Motor neuron (in vitro differentiated cells): Measurements from ENCODE around the gene DPM1. TPM values are rescaled to one million over a fixed set of nuclear protein-coding genes. Genes with fewer than 3 reads are reported as not detected.
A peak's percentile ranks its signal among the peaks of the same experiment; 100 is the strongest.

ENCODE experiments used
- ATAC-seq, 8 experiments: fragments of 200-7000 bp; cut with Tn5 transposase; replicated peaks in 6 of 8; 2 replicates each; pipeline ENCODE4 v1.8.0; 2021; ENCODE audit warnings: mild to moderate bottlenecking in 8 of 8, moderate library complexity in 8 of 8
- H3K27ac ChIP-seq, 2 donors: fragments of 250-450 bp; sonication (Bioruptor Pico); 2 replicates each; pipeline ENCODE4 v1.9.0; 2021; ENCODE audit warnings: antibody characterized with exemption in 2 of 2, mild to moderate bottlenecking in 2 of 2, moderate library complexity in 1 of 2
- H3K4me1 ChIP-seq, 2 donors: fragments of 250-450 bp; sonication (Bioruptor Pico); replicated peaks in 1 of 2; 2 replicates each; pipeline ENCODE4 v1.6.1; 2021; ENCODE audit warnings: antibody characterized with exemption in 2 of 2, mild to moderate bottlenecking in 2 of 2, moderate library complexity in 1 of 2
- H3K4me3 ChIP-seq, 5 donors: fragments of 250-450 bp; sonication (Bioruptor Pico); 2 replicates each; pipeline ENCODE4 v1.9.0; 2021; ENCODE audit warnings: antibody characterized with exemption in 5 of 5, mild to moderate bottlenecking in 5 of 5, moderate library complexity in 4 of 5
- WGBS, 10 experiments: fragments of 450-650 bp; shearing (Covaris generic); methylation state at CpG; one replicate each; pipeline ENCODE4 v1.0.0; 2022; 5-methylcytosine and 5-hydroxymethylcytosine counted together
- in situ Hi-C, 9 experiments: fragments of 400-800 bp; cut with MboI; loops; one replicate each; pipeline ENCODE4 v1.15.0; 2021; ENCODE audit warnings: low sequenced_read_pairs in 9 of 9, low pct_unique_long_range_greater_than_20kb in 2 of 9; ENCODE audit not compliant: unreplicated experiment in 9 of 9
- total RNA-seq, 8 experiments: library from RNA; unstranded; fragments of 300-600 nt; gene quantifications; 2 replicates each; pipeline versions ENCODE4 v1.2.3 to v1.2.4, GENCODE V29; 2022

DPM1 gene
- total RNA-seq: 10 to 100 TPM; 44.3 to 99.6 (median 66.4) TPM

DNA sequence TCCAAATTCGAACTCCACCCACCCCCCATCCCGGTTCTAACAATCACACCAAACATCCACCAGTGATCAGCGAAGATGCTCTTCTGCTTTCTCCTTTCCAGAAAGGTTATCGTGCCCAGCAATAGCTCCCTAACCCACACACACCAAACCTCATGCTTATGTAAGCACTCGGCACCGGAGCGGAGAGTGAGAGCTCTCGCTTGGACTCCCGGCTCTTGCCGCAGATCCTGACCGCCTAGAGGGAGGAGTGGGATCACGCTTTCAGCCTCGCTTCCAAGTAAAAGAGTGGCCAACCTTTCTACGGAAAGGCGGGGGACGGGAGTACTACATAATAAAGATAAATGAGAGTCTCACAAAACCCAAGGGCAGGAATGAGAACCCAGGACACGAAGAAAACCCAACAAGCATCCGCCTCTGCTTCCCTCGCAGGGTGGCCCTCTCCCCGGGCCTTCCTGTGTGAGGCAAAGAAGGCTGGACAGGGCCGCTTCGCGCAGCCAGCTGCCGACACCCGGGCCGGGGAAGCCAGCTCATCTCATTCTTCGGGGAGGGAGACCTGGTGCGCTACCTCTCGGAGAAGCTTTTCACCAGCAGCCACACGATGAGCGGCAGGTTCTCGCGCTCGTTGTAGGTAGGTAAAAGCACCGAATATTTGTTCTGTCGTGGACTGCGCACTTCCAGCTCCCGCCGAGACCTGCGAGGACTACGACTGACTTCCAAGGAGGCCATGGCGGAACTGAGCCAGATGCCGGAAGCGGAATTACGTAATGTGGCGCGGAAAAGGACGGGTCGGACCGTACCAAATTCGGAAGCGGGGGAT, at the start of gene DPM1:
Gene DPM1 (minus strand): TSS at position 735 of the 817 bp plus-strand sequence. CDS start 9 bp downstream, at position 726.
- peaks cover 19 to 38% of the 10 kb centered on the region in 2 donors for H3K4me1 ChIP-seq
- in situ Hi-C loops: no loop called here
- 0 to 2% (median 0%) methylated on average over 1 to 35 of the region's 52 CpGs for WGBS, 10 experiments
- peak within 1 kb of the TSS; percentile 87 to 98 for H3K27ac ChIP-seq
- peak within 1 kb of the TSS; percentile 65 to 98 (median 93) for H3K4me3 ChIP-seq
- ATAC-seq: peak; percentile 67 to 87 (median 84)

DNA sequence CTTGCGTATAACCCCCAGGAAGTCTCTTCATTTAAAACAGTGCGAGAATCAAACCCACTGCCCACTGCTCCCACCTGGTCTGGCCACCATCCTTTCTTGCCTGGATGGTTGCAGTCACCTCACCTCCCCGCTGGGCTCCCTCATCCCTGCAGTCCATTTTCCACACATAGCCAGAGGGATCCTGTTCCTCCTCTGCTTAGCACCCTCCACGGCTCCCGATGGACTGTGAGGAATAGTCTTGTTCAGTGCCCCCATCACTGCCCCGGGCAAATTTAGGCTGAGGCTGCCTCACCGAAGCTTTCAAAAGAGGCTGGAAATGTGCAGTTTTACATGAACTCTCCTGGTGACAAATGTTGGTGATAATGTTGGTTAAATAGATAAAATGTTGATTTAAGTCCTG, 46.9 kb upstream of the DPM1 start:
- Histone ChIP-seq H3K27ac (no peak overlapping the region), H3K4me3 (no peak overlapping the region), H3K4me1 (peaks cover 25 to 34% of the 10 kb centered on the region in 2 donors)
- 60 to 96% (median 93%) methylated on average over 1 to 7 of the region's 7 CpGs; no CpG with 5 or more reads in 3 of the 10 experiments for WGBS, 10 experiments
- no peak for ATAC-seq
- in situ Hi-C loops: no loop called here

DNA sequence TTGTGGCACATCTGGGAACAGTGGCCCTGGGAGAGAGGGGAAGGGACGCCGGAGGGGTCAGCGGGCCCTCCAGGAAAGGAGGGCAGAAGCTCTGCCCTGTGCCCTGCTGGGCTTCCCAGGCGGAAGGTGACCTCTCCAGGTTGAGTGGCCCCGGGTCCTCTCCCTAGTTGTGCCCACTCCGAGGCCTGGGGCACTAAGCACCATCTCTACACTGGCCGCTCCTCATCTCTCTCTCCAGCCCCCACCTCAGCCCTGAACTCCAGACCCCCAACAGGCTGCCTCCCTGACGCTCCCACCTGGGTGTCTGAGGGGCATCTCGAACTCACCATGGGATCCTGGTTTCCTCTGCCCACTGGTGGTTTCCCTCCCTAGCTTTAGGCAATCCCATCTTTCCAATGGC, 46.4 kb upstream of the DPM1 start:
- no peak overlapping the region for H3K4me3 ChIP-seq
- WGBS, 10 experiments: 92 to 100% methylated on average over 1 to 2 of the region's 9 CpGs; no CpG with 5 or more reads in 8 of the 10 experiments
- peaks cover 25 to 34% of the 10 kb centered on the region in 2 donors for H3K4me1 ChIP-seq
- no peak overlapping the region for H3K27ac ChIP-seq
- no peak for ATAC-seq
- in situ Hi-C loops: no loop called here

DNA sequence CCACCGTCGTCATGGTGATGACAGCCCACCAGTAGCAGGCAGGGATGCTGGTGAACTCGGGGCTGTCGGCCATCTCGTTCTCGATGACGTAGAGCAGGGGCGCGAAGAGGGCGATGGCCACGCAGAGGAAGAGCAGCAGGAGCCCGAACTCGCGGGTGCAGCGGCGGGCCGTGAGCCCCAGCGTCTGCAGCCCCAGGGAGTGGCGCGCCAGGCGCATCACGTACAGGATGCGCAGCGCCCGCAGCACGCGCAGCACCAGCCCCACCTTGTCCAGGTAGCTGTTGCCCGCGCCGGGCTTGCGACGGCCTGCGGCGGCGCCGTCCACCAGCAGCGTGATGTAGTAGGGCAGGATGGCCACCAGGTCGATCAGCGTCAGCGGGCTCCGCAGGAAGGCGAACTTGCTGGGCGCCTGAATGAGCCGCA, 46.0 kb upstream of the DPM1 start:
- no peak overlapping the region for H3K4me3 ChIP-seq
- WGBS, 10 experiments: 80 to 100% (median 94%) methylated on average over 1 to 8 of the region's 44 CpGs; no CpG with 5 or more reads in 6 of the 10 experiments
- H3K27ac ChIP-seq: no peak overlapping the region
- no peak for ATAC-seq
- in situ Hi-C loops: no loop called here
- peaks cover 25 to 34% of the 10 kb centered on the region in 2 donors for H3K4me1 ChIP-seq

DNA sequence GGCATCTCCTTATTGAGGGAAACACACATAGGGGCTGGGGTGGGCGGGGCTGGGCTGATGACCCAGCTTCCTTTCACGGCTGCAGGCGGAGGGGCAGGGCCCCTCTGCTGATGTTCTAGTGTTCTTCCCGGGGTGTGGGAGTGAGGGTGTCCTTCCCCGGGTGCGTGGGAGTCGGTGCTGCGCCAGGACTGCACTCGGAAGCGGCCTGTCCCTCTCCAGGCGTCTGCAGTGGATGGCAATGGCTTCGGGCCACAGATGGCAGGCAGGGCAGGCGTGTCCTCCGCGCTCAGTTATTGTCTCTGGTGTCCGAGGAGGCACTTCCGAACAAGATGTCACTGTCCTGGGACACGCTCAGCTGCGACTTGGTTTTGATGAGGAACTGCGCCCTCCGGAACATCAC, 45.4 kb upstream of the DPM1 start:
- peaks cover 25 to 34% of the 10 kb centered on the region in 2 donors for H3K4me1 ChIP-seq
- no peak overlapping the region for H3K4me3 ChIP-seq
- WGBS, 10 experiments: 0 to 77% (median 76%) methylated on average over 1 to 10 of the region's 21 CpGs; no CpG with 5 or more reads in 7 of the 10 experiments
- peak overlapping the region in 1 of 2 donors; percentile 63 for H3K27ac ChIP-seq
- ATAC-seq: peak in 5 of 8 experiments; percentile 28 to 67 (median 58)
- in situ Hi-C loops: no loop called here

DNA sequence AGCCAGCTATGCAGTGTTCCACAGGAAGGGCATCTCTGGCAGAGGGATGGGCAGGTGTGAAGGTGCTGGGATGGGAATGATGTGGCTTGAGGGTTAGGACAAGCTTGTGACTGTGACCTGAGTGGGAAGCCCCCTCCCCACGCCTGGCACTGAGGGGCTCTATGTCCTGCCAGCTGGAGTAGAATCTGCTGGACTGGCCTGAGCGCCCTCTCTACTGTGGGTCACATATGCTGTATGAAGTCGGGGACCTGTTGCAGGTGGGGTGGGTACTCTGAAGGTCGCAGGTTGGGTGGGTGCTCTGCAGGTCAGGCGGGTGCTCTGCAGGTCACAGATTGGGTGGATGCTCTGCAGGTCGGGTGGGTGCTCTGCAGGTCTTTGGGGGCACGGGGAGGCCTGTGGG, 44.3 kb upstream of the DPM1 start:
- no peak overlapping the region for H3K4me3 ChIP-seq
- peaks cover 26 to 38% of the 10 kb centered on the region in 2 donors for H3K4me1 ChIP-seq
- ATAC-seq: no peak
- in situ Hi-C loops: no loop called here
- no peak overlapping the region for H3K27ac ChIP-seq
- 42 to 100% (median 88%) methylated on average over 1 to 2 of the region's 7 CpGs; no CpG with 5 or more reads in 7 of the 10 experiments for WGBS, 10 experiments

DNA sequence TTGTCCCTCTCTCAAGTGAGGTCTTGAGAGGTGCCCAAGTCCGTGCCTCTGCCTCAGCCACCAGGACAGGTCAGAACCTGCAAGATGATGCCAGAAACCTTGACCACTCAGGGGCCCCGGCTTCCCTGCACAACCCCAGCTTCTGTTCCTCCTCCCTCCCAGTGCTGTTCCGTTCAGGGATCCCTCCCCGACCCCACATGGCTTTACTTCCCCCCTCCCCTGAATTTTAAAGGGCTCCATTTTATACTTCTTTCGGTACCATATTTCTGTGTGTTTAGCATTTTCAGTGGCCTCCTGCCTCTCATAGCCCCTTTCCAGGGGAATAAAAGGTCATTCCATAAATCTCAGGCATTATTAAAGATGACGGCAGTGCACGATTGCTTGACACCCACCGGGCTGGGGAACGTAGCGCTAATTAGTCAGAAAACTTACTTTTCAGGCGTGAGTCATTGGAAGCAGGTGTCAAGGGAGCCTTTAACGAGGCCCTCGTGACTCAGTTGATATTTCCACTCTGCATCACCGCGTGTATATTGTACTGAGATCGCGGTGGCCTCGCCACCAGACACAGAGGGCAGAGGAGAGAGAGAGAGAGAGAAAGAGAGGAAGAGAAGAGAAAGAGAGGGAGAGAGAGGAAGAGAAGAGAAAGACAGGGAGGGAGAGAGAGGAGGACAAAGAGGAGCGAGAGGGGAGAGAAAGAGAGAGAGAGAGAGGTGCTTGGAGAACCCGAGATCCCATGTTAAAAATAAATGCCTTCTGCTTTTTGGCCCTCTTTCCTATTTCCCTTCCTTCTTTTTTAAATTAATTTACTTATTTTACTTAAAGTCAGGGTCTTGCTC, 43.3 kb upstream of the DPM1 start:
- in situ Hi-C loops: no loop called here
- 50 to 100% (median 69%) methylated on average over 1 to 16 of the region's 20 CpGs for WGBS, 10 experiments
- peak in 5 of 8 experiments; percentile 71 to 82 (median 80) for ATAC-seq
- no peak overlapping the region for H3K4me3 ChIP-seq
- H3K27ac ChIP-seq: no peak overlapping the region
- peaks cover 35 to 48% of the 10 kb centered on the region in 2 donors for H3K4me1 ChIP-seq

DNA sequence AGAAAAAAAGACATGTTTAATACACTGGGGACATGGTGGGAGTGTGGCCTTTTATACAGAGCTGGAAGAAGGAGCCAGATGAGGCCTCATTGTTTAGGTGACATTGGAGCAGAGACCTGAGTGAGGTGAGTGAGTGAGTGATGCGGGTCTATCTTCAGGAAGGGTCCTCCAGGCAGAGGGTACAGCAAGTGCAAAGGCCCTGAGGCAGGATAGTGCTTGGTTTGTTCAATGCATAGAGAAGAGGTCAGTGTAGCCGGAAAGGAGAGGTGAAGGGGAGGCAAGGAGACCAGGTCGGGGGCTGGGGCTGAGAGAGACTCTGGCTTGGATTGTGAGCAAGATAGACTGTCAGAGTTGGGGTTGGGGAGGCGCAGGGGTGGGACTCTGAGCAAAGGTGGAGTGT, 41.0 kb upstream of the DPM1 start:
- H3K27ac ChIP-seq: no peak overlapping the region
- H3K4me3 ChIP-seq: no peak overlapping the region
- ATAC-seq: no peak
- H3K4me1 ChIP-seq: peaks cover 38 to 51% of the 10 kb centered on the region in 2 donors
- in situ Hi-C loops: loop anchor here (10.0 to 25.0 kb wide), 5 partner anchors 305 to 1088 kb away; no protein-coding TSS in a partner anchor
- 33 to 100% (median 60%) methylated on average over 1 of the region's 4 CpGs; no CpG with 5 or more reads in 7 of the 10 experiments for WGBS, 10 experiments

DNA sequence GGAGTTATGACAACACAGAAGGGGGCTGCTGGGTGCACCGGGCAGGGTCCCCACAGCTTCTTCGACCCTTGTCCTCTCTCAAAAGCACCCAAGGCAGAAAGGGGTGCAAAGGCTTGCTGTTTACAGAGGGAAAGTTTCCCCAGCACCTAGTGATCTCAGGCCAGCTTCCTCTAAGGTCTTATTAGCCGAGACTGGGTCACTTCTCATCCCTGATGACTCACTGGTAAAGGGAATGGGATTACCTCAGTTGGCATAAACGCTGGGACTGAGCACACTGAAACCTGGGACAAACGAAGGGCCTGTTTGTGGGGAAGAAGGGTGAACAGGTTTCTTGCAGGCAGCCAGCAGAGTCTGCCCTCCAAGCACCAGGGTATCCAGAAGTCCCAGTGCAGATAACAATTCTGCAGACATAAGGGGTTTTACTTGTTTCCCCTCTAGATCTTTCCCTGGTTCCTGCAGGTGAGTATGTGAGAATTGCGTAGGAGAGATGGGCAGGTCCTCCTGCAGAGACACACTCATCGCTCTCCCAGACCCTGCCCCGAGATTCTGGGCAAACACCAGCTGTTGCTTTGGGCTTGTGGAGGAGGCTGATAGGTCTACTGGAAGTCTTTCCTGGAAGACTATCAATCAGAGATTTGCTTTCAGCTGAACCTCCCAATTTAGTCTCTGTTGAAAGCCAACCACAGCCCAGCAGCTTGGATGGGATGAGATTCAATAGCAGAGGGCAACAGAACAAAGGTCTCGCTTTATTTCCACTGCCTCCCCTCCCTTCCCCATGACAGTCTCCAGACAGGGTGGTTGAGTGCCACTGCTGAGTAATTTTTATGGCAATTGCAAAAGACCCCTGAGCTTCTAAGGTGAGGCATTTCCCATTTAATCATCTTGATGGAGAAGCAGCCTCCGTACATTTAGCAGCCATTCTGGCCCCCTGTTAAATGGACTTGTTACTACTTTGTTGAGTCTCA, 38.9 kb upstream of the DPM1 start:
- ATAC-seq: peak in 5 of 8 experiments; percentile 8 to 55 (median 37)
- Histone ChIP-seq H3K4me1 (peaks cover 28 to 38% of the 10 kb centered on the region in 2 donors), H3K27ac (no peak overlapping the region), H3K4me3 (no peak overlapping the region)
- 4 to 81% (median 37%) methylated on average over 1 to 9 of the region's 10 CpGs; no CpG with 5 or more reads in 2 of the 10 experiments for WGBS, 10 experiments
- in situ Hi-C loops: loop anchor here (10.0 to 25.0 kb wide), 5 partner anchors 308 to 1090 kb away; no protein-coding TSS in a partner anchor

DNA sequence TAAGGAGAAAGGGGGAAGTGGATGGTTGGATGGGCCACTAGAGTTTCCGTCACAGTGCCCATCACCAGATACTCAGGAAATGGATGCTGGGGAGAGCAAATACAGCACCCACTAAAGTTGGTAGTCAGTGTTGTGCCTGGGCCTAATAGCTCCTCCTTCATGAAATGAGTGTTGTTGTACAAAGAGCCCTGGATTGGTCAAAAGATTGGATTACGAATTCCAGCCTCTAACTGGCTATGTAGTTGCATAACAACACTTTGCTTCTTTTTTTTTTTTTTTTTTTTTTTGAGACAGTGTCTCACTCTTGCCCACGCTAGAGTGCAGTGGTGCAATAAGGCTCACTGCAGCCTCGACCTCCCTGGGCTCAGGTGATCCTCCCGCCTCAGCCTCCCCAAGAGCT, 37.2 kb upstream of the DPM1 start:
- in situ Hi-C loops: loop anchor here (10.0 to 25.0 kb wide), 5 partner anchors 309 to 1092 kb away; no protein-coding TSS in a partner anchor
- H3K27ac ChIP-seq: no peak overlapping the region
- peaks cover 18 to 23% of the 10 kb centered on the region in 2 donors for H3K4me1 ChIP-seq
- 45 to 100% (median 94%) methylated on average over 1 to 5 of the region's 5 CpGs; no CpG with 5 or more reads in 2 of the 10 experiments for WGBS, 10 experiments
- no peak overlapping the region for H3K4me3 ChIP-seq
- ATAC-seq: no peak

DNA sequence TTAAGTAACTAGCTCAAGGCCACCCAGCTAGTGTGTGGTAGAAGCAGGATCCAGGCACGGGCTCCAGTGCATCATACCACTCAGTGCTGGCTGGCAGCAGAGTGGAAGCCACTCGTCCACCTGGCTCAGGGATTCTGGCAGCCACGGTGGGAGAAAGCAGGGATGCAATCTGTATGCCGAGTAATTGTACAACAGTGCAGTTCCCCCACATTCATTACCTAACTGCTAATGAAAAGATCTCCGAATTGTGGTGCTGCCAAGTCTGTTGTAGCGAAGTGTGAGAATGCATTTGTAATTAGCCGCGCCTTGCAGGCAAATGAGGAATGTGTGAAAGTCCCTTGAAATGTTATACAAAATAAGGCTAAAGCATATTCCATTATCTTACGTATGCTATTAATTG, 35.5 kb upstream of the DPM1 start:
- H3K27ac ChIP-seq: no peak overlapping the region
- in situ Hi-C loops: loop anchor here (10.0 to 25.0 kb wide), 5 partner anchors 311 to 1093 kb away; no protein-coding TSS in a partner anchor
- WGBS, 10 experiments: 53 to 100% (median 84%) methylated on average over 3 to 9 of the region's 9 CpGs; no CpG with 5 or more reads in 3 of the 10 experiments
- H3K4me3 ChIP-seq: no peak overlapping the region
- peaks cover 18 to 23% of the 10 kb centered on the region in 2 donors for H3K4me1 ChIP-seq
- no peak for ATAC-seq
